SK-N-MC (cell line): Measurements from ENCODE around the gene YBX2.

ENCODE experiments used
- EZH2 ChIP-seq: fragments of 200-600 bp; sonication (generic); IDR thresholded peaks from one replicate; pipeline ENCODE4 v1.6.1; 2017; ENCODE audit warnings: antibody characterized with exemption
- POLR2AphosphoS5 ChIP-seq: IDR thresholded peaks from 2 replicates; pipeline ENCODE4 v1.6.1; 2012; ENCODE audit warnings: mild to moderate bottlenecking, low read depth, low read length, borderline replicate concordance

DNA sequence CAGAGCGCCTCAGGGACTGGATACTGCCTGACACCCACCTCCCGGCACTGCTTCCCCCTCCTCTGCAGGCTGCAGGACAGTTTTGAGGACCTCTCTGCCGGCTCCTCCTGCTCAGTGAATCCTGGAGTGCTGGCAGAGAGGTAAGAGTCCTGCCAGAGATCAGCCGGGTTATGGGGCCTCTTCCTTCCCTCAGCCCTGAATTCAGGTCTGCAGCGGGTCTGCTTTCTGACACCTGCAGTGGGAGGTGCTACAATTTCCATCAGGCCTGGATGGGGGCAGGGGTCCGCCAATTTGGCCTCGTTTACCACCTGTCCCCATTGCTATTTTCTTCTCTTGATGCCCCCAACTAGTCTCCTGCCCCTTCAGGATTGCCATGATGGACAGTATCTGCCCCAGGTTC lies 37.7 kb upstream of the YBX2 start:
- no peak for TF ChIP-seq EZH2
- no peak for TF ChIP-seq POLR2AphosphoS5
